Liver (tissue), 9 donors: ENCODE measurements around the gene CHRDL2. TPM values are rescaled to one million over a fixed set of nuclear protein-coding genes. Genes with fewer than 3 reads are reported as not detected.

Source experiments
- DNase-seq: peaks from one replicate; pipeline ENCODE4 v3.0.0-alpha.2; 2017; ENCODE audit warnings: low spot score
- H3K27ac ChIP-seq, 2 donors: one replicate each; pipeline ENCODE4 v1.7.0; 2013; ENCODE audit warnings: inconsistent platforms in 2 of 2, low read length in 2 of 2, control low read depth in 1 of 2, low read depth in 1 of 2, mild to moderate bottlenecking in 1 of 2
- H3K27me3 ChIP-seq, 4 donors: one replicate each; pipeline versions ENCODE4 v1.6.1 to v1.7.0; 2013; ENCODE audit warnings: low read length in 3 of 4, inconsistent platforms in 1 of 4, mild to moderate bottlenecking in 1 of 4, moderate library complexity in 1 of 4; ENCODE audit not compliant: control insufficient read depth in 4 of 4, insufficient read depth in 4 of 4
- H3K36me3 ChIP-seq, 4 donors: one replicate each; pipeline versions ENCODE4 v1.6.1 to v1.7.0; 2013; ENCODE audit warnings: low read length in 3 of 4, mild to moderate bottlenecking in 3 of 4, low read depth in 1 of 4, moderate library complexity in 1 of 4; ENCODE audit not compliant: control insufficient read depth in 4 of 4, insufficient read depth in 3 of 4
- H3K4me1 ChIP-seq, 4 donors: one replicate each; pipeline versions ENCODE4 v1.6.1 to v1.7.0; 2013; ENCODE audit warnings: low read length in 3 of 4, mild to moderate bottlenecking in 3 of 4, moderate library complexity in 1 of 4; ENCODE audit not compliant: control insufficient read depth in 4 of 4, insufficient read depth in 4 of 4
- H3K4me3 ChIP-seq, 3 donors: one replicate each; pipeline versions ENCODE4 v1.6.1 to v1.7.0; 2013; ENCODE audit warnings: low read length in 3 of 3, control low read depth in 1 of 3, low read depth in 1 of 3, mild to moderate bottlenecking in 1 of 3
- H3K9ac ChIP-seq, 2 donors: one replicate each; pipeline ENCODE4 v1.7.0; 2013; ENCODE audit warnings: low read length in 2 of 2, mild to moderate bottlenecking in 2 of 2, moderate library complexity in 2 of 2, control low read depth in 1 of 2, low read depth in 1 of 2
- H3K9me3 ChIP-seq, 4 donors: one replicate each; pipeline versions ENCODE4 v1.6.1 to v1.7.0; 2013; ENCODE audit warnings: low read length in 3 of 4; ENCODE audit not compliant: control insufficient read depth in 4 of 4
- ATF3 ChIP-seq: IDR thresholded peaks from 2 replicates; pipeline ENCODE4 v1.6.1; 2016; ENCODE audit warnings: antibody characterized with exemption
- EGR1 ChIP-seq, 2 donors: IDR thresholded peaks; 2 replicates each; pipeline ENCODE4 v1.6.1; 2016 to 2018; ENCODE audit warnings: antibody characterized with exemption in 2 of 2, low read depth in 2 of 2
- FOXA1 ChIP-seq: IDR thresholded peaks from 2 replicates; pipeline ENCODE4 v1.6.1; 2016; ENCODE audit warnings: antibody characterized with exemption
- FOXA2 ChIP-seq: IDR thresholded peaks from 2 replicates; pipeline ENCODE4 v1.6.1; 2016; ENCODE audit warnings: antibody characterized with exemption
- GABPA ChIP-seq, 2 donors: IDR thresholded peaks in 1 of 2; conservative IDR thresholded peaks in 1 of 2; 2 replicates each; pipeline ENCODE4 v1.6.1; 2016; ENCODE audit warnings: antibody characterized with exemption in 2 of 2, mild to moderate bottlenecking in 1 of 2, moderate library complexity in 1 of 2
- HNF4A ChIP-seq, 2 donors: conservative IDR thresholded peaks; 2 replicates each; pipeline ENCODE4 v1.6.1; 2016; ENCODE audit warnings: antibody characterized with exemption in 2 of 2, mild to moderate bottlenecking in 2 of 2
- HNF4G ChIP-seq: IDR thresholded peaks from 2 replicates; pipeline ENCODE4 v1.6.1; 2016; ENCODE audit warnings: antibody characterized with exemption
- JUND ChIP-seq, 2 donors: IDR thresholded peaks; 2 replicates each; pipeline ENCODE4 v1.6.1; 2016; ENCODE audit warnings: antibody characterized with exemption in 2 of 2
- MAX ChIP-seq: IDR thresholded peaks from 2 replicates; pipeline ENCODE4 v1.6.1; 2016; ENCODE audit warnings: antibody characterized with exemption
- NR2F2 ChIP-seq: IDR thresholded peaks from 2 replicates; pipeline ENCODE4 v1.6.1; 2016; ENCODE audit warnings: antibody characterized with exemption
- RAD21 ChIP-seq, 2 donors: IDR thresholded peaks; 2 replicates each; pipeline ENCODE4 v1.6.1; 2016; ENCODE audit warnings: antibody characterized with exemption in 2 of 2, mild to moderate bottlenecking in 2 of 2
- REST ChIP-seq: IDR thresholded peaks from 2 replicates; pipeline ENCODE4 v1.6.1; 2016; ENCODE audit warnings: antibody characterized with exemption, mild to moderate bottlenecking
- SP1 ChIP-seq: IDR thresholded peaks from 2 replicates; pipeline ENCODE4 v1.6.1; 2018; ENCODE audit warnings: antibody characterized with exemption, mild to moderate bottlenecking
- TAF1 ChIP-seq: conservative IDR thresholded peaks from 2 replicates; pipeline ENCODE4 v1.6.1; 2016; ENCODE audit warnings: antibody characterized with exemption, mild to moderate bottlenecking
- YY1 ChIP-seq: IDR thresholded peaks from 2 replicates; pipeline ENCODE4 v1.6.1; 2016; ENCODE audit warnings: antibody characterized with exemption, mild to moderate bottlenecking
- ZBTB33 ChIP-seq: IDR thresholded peaks from 2 replicates; pipeline ENCODE4 v1.6.1; 2016; ENCODE audit warnings: antibody characterized with exemption
- WGBS: extraction: QIAGEN DNeasy Blood & Tissue Kit; methylation state at CpG from one replicate; pipeline ENCODE4 v1.1.7; 2013; 5-methylcytosine and 5-hydroxymethylcytosine counted together
- polyA plus RNA-seq, 2 donors: library from polyadenylated mRNA; stranded (reverse) in 1 of 2; unstranded in 1 of 2; fragments of 200-250 nt in 1 of 2; fragments of >200 nt in 1 of 2; fragmentation: Nextera tagmentation in 1 of 2; extraction: Ambion mirVana in 1 of 2; gene quantifications; one replicate each; pipeline versions ENCODE4 v1.2.1 to v1.2.3, GENCODE V29; 2013 to 2015
- total RNA-seq, 2 donors: library from RNA; depleted of rRNA; stranded (reverse); fragments of >200 nt; gene quantifications; one replicate each; pipeline ENCODE4 v1.2.3, GENCODE V29; 2014
- TF ChIP-seq, protein P1 (sequence below): fragments of 150-350 bp; IDR thresholded peaks from 2 replicates; pipeline ENCODE4 v1.5.1; 2017; ENCODE audit warnings: improper control_type of control experiment, low read depth, low read length; ENCODE audit not compliant: missing input control
- donor health status: healthy.
- donor health status: healthy.
- donor health status: healthy.
- donor health status: healthy.
- donor health status: healthy.

The CHRDL2 gene
- total and polyA plus RNA-seq, 4 donors = 1.8 to 19.0 (median 15.8) TPM; not detected in 1

- TF ChIP-seq REST = no peak
Observed at GRCh38 chr11:74676596-74676995, 54.6 kb downstream of the CHRDL2 start (continued).

DNA sequence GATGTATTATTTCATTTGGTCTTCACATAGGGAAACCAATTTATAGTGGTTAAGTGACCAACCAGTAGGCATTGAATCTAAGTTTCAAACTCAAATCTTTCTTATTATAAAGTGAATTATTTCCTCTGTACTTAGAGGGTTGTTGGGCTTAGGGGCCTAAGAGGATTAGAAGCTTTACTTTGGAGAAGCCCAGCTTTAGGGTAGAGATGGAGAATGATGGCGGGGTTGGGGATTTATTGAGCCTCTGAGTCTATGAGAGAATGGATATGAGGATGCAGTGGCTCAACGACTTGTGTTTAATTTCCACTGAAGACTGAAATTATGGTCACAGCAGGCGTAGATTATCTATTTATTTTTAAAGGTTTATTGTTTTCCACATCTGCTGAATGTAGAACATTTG is 55.5 kb downstream of the CHRDL2 start:
- no peak for DNase-seq
- H3K9ac ChIP-seq = no peak overlapping the region
- H3K9me3 ChIP-seq = no peaks in the 10 kb centered on the region
- peaks cover 0 to 7% (median 2%) of the 10 kb centered on the region in 4 donors for H3K4me1 ChIP-seq
- TF ChIP-seq ZBTB33 = no peak
- TF ChIP-seq GABPA (IDR thresholded peaks at IDR 0.05 in 1 of 2, conservative IDR thresholded peaks at IDR 0.05 in 1 of 2) = no peak
- TF ChIP-seq, protein P1, sequence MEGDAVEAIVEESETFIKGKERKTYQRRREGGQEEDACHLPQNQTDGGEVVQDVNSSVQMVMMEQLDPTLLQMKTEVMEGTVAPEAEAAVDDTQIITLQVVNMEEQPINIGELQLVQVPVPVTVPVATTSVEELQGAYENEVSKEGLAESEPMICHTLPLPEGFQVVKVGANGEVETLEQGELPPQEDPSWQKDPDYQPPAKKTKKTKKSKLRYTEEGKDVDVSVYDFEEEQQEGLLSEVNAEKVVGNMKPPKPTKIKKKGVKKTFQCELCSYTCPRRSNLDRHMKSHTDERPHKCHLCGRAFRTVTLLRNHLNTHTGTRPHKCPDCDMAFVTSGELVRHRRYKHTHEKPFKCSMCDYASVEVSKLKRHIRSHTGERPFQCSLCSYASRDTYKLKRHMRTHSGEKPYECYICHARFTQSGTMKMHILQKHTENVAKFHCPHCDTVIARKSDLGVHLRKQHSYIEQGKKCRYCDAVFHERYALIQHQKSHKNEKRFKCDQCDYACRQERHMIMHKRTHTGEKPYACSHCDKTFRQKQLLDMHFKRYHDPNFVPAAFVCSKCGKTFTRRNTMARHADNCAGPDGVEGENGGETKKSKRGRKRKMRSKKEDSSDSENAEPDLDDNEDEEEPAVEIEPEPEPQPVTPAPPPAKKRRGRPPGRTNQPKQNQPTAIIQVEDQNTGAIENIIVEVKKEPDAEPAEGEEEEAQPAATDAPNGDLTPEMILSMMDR = no peak
- TF ChIP-seq ATF3 = no peak
- no peak for TF ChIP-seq TAF1
- no peak overlapping the region for H3K27ac ChIP-seq
- H3K36me3 ChIP-seq = no peaks in the 10 kb centered on the region
- 92% methylated on average over 3 of the region's 3 CpGs for WGBS
- H3K4me3 ChIP-seq = no peak overlapping the region
- no peaks in the 10 kb centered on the region for H3K27me3 ChIP-seq

GRCh38 chr11:74673693-74674360 is 57.4 kb downstream of the CHRDL2 start:
- no peaks in the 10 kb centered on the region for H3K9me3 ChIP-seq
- no peak overlapping the region for H3K9ac ChIP-seq
- H3K4me1 ChIP-seq = peaks cover 0 to 7% (median 2%) of the 10 kb centered on the region in 4 donors
- no peaks in the 10 kb centered on the region for H3K27me3 ChIP-seq
- H3K36me3 ChIP-seq = no peaks in the 10 kb centered on the region
- WGBS = 92% methylated on average over 7 of the region's 7 CpGs
- H3K4me3 ChIP-seq = no peak overlapping the region
- H3K27ac ChIP-seq = no peak overlapping the region
- no peak for DNase-seq
- no peak for TF ChIP-seq HNF4A (conservative IDR thresholded peaks at IDR 0.05)
- no peak for TF ChIP-seq FOXA2
- TF ChIP-seq SP1 = no peak
- no peak for TF ChIP-seq RAD21 (IDR thresholded peaks at IDR 0.05)
- TF ChIP-seq, protein P1 = no peak
- TF ChIP-seq GABPA (IDR thresholded peaks at IDR 0.05 in 1 of 2, conservative IDR thresholded peaks at IDR 0.05 in 1 of 2) = no peak
- TF ChIP-seq ZBTB33 = no peak
- TF ChIP-seq MAX = no peak
- no peak for TF ChIP-seq YY1
- TF ChIP-seq FOXA1 = no peak
- TF ChIP-seq JUND (IDR thresholded peaks at IDR 0.05) = no peak
- TF ChIP-seq EGR1 (IDR thresholded peaks at IDR 0.05; ENCODE audit: low read depth in 2 of 2) = no peak
- TF ChIP-seq NR2F2 = no peak
- no peak for TF ChIP-seq TAF1
- TF ChIP-seq HNF4G = no peak
- TF ChIP-seq ATF3 = no peak
